Ishikawa (cell line): ENCODE results near the gene MIPOL1.

Source experiments
- CEBPB ChIP-seq: IDR thresholded peaks from 2 replicates; pipeline ENCODE4 v1.6.1; 2012
- CREB1 ChIP-seq: IDR thresholded peaks from 2 replicates; pipeline ENCODE4 v1.6.1; 2012; ENCODE audit warnings: low read depth
- EGR1 ChIP-seq: IDR thresholded peaks from 2 replicates; pipeline ENCODE4 v1.6.1; 2012
- EP300 ChIP-seq: IDR thresholded peaks from 2 replicates; pipeline ENCODE4 v1.6.1; 2012; ENCODE audit warnings: borderline replicate concordance
- FOXM1 ChIP-seq: IDR thresholded peaks from 2 replicates; pipeline ENCODE4 v1.6.1; 2012; ENCODE audit warnings: low read depth, borderline replicate concordance
- NFIC ChIP-seq: IDR thresholded peaks from 2 replicates; pipeline ENCODE4 v1.6.1; 2012
- RAD21 ChIP-seq: IDR thresholded peaks from 2 replicates; pipeline ENCODE4 v1.6.1; 2012; ENCODE audit warnings: low read depth
- TAF1 ChIP-seq: IDR thresholded peaks from 2 replicates; pipeline ENCODE4 v1.6.1; 2012; ENCODE audit warnings: low read depth, mild to moderate bottlenecking
- TCF12 ChIP-seq: IDR thresholded peaks from 2 replicates; pipeline ENCODE4 v1.6.1; 2012; ENCODE audit warnings: low read depth
- TEAD4 ChIP-seq: IDR thresholded peaks from 2 replicates; pipeline ENCODE4 v1.6.1; 2012
- YY1 ChIP-seq: IDR thresholded peaks from 2 replicates; pipeline ENCODE4 v1.6.1; 2012; ENCODE audit warnings: low read depth
- ZBTB7A ChIP-seq: IDR thresholded peaks from 2 replicates; pipeline ENCODE4 v1.6.1; 2012; ENCODE audit warnings: low read depth
- TF ChIP-seq, protein P1 (sequence below): IDR thresholded peaks from 2 replicates; pipeline ENCODE4 v1.6.1; 2012; ENCODE audit warnings: low read depth, mild to moderate bottlenecking
- TF ChIP-seq, protein P2 (sequence below): IDR thresholded peaks from 2 replicates; pipeline ENCODE4 v1.6.1; 2012
- TF ChIP-seq, protein P3 (sequence below): IDR thresholded peaks from 2 replicates; pipeline ENCODE4 v1.6.1; 2012

The MIPOL1 gene

DNA sequence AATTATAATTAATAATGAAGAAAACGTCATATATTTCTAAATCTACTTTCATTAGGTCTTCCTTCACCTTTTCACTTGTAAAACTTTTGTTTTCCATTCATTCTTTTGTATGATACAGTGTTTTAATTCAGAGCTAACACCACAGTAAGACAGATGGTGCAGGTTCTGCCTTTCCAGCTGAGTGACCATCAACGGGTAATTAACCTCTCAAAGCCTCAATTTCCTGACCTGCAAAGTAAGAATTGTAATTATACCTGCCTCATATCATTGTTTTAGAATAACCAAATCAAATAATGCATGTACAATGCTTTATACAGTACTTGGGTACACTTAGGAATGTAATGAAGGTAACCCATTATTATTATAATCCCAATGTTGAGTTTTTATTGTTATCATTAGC, 239.8 kb downstream of the MIPOL1 start:
- TF ChIP-seq CEBPB (no peak), TEAD4 (no peak), YY1 (no peak), NFIC (no peak), CREB1 (no peak), TCF12 (no peak), ZBTB7A (no peak), EP300 (no peak), TAF1 (no peak)
- TF ChIP-seq, protein P1, sequence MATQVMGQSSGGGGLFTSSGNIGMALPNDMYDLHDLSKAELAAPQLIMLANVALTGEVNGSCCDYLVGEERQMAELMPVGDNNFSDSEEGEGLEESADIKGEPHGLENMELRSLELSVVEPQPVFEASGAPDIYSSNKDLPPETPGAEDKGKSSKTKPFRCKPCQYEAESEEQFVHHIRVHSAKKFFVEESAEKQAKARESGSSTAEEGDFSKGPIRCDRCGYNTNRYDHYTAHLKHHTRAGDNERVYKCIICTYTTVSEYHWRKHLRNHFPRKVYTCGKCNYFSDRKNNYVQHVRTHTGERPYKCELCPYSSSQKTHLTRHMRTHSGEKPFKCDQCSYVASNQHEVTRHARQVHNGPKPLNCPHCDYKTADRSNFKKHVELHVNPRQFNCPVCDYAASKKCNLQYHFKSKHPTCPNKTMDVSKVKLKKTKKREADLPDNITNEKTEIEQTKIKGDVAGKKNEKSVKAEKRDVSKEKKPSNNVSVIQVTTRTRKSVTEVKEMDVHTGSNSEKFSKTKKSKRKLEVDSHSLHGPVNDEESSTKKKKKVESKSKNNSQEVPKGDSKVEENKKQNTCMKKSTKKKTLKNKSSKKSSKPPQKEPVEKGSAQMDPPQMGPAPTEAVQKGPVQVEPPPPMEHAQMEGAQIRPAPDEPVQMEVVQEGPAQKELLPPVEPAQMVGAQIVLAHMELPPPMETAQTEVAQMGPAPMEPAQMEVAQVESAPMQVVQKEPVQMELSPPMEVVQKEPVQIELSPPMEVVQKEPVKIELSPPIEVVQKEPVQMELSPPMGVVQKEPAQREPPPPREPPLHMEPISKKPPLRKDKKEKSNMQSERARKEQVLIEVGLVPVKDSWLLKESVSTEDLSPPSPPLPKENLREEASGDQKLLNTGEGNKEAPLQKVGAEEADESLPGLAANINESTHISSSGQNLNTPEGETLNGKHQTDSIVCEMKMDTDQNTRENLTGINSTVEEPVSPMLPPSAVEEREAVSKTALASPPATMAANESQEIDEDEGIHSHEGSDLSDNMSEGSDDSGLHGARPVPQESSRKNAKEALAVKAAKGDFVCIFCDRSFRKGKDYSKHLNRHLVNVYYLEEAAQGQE = no peak
- TF ChIP-seq, protein P2, sequence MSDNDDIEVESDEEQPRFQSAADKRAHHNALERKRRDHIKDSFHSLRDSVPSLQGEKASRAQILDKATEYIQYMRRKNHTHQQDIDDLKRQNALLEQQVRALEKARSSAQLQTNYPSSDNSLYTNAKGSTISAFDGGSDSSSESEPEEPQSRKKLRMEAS = no peak

DNA sequence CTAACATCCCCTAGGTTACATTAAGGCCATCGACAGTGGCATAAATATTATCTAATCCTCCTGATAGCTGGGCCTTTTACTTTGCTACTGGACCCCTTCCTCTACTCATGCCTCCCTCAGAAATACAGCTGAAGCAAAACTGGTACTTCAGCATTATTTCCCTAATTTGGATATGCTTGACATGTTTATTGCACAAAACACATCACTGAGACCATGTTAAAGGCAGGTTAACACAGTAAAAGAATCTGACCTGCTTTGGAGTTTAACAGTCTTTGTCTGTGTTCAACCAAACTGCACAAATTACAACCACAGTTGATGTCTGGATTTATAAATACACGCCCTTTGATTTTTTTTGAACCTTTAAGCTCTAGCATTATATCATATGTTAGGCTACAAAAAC, 240.7 kb downstream of the MIPOL1 start:
- TF ChIP-seq, protein P2 = no peak
- no peak for TF ChIP-seq EGR1
- TF ChIP-seq CREB1 = no peak
- TF ChIP-seq CEBPB = no peak
- TF ChIP-seq, protein P3, sequence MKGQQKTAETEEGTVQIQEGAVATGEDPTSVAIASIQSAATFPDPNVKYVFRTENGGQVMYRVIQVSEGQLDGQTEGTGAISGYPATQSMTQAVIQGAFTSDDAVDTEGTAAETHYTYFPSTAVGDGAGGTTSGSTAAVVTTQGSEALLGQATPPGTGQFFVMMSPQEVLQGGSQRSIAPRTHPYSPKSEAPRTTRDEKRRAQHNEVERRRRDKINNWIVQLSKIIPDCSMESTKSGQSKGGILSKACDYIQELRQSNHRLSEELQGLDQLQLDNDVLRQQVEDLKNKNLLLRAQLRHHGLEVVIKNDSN = no peak
- TF ChIP-seq EP300 = no peak
- TF ChIP-seq, protein P1 = no peak
- no peak for TF ChIP-seq RAD21

DNA sequence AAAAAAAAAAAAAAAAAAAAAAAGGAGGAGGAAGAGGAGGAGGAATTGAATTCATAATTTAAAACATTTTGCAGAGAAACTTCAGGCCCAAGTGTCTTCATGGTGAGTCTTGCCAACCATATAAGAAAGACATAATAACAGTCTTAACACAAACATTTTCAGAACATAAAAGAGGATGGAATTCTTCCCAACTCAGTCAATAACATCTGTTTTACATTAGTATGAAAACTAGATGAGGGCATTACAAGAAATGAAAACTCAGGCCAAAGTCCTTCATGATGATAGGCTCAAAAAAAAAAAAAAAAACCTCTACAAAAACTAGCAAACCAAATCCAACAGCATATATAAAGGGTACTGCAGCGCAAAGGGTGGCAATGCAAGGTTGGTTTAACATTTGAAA, 245.7 kb downstream of the MIPOL1 start:
- TF ChIP-seq CREB1 (no peak), YY1 (no peak), ZBTB7A (no peak)
- TF ChIP-seq, protein P3 = no peak

DNA sequence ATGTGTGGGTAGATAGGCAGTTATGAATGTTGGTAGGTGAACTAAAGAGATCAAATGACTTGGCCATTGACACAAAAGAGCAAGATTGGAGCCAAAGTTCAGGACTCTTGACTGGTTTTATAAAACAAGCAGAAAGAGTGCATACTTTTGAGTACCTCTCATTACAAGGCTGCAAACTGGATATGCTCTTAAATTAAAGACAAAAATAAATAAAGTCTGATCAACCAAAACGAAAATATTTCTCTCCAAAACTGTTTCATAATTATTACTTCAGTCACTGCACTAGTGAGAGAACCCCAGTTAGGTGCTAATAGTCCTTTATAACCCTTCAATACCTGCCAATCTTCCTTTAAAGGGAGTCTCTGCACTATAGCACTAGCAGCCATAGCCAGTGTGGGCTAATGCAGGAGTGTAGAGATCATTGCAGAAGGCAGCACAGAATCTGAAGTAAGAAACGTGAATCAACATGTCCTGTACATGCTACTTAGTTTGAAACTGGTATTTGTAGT, 250.2 kb downstream of the MIPOL1 start:
- no peak for TF ChIP-seq TCF12
- no peak for TF ChIP-seq ZBTB7A
- TF ChIP-seq, protein P2 = no peak
- TF ChIP-seq, protein P3 = no peak
- no peak for TF ChIP-seq RAD21
- no peak for TF ChIP-seq EP300
- no peak for TF ChIP-seq TEAD4
- TF ChIP-seq YY1 = no peak
- no peak for TF ChIP-seq EGR1
- TF ChIP-seq NFIC = no peak
- TF ChIP-seq CREB1 = no peak

DNA sequence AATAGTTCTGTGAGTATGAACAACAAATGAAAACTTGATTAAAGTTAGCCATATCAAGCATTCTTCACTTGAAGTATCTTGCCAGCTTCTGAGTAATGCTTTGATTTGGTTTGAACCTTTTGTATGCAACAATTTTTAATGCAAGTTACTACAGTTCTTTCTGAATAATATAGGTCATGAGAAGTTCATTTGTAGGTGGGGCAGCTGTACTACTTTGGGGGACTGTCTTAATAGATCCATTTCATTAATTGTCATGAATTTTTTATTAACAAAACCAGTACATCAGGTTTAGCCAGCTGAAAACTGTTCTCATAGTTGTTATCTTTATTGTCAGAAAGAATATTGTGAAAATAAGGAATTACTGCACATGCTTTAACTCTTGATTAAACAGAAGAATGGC, 254.6 kb downstream of the MIPOL1 start:
- no peak for TF ChIP-seq TCF12
- no peak for TF ChIP-seq EP300
- no peak for TF ChIP-seq RAD21
- no peak for TF ChIP-seq TEAD4
- TF ChIP-seq ZBTB7A = no peak

DNA sequence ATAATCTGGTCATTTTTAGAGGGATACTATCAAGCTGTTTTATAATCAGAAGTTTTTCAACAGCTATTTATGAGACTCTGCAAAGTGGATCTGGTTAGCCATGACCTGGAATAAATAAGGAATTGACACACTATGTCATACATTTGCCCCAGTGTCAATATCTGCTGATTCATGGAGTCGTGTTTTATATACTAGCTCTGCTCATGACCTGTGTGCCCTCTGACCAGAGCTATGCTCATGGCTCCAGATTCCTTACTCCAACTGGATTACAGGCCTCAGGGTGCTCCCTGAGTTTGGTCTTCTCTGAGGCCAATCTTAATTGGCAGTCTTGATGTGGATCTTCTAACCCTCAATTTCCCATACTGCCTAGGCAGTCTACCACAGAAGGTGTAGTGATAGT, 256.2 kb downstream of the MIPOL1 start:
- no peak for TF ChIP-seq NFIC
- TF ChIP-seq, protein P1 = no peak
- TF ChIP-seq RAD21 = no peak
- TF ChIP-seq, protein P3 = no peak
- TF ChIP-seq TCF12 = no peak
- no peak for TF ChIP-seq ZBTB7A
- no peak for TF ChIP-seq YY1
- no peak for TF ChIP-seq EP300
- no peak for TF ChIP-seq TAF1
- TF ChIP-seq TEAD4 = no peak
- no peak for TF ChIP-seq CREB1
- TF ChIP-seq, protein P2 = no peak
- TF ChIP-seq CEBPB = no peak
- TF ChIP-seq FOXM1 = no peak
- no peak for TF ChIP-seq EGR1
